ENCODE measurements around the gene RNASEH2C.
"Not testable (repeated sequence)": the region's sequence is repeated elsewhere in the genome, so short reads cannot be mapped to it uniquely, and the experiment has no call there.

RNASEH2C gene

DNA sequence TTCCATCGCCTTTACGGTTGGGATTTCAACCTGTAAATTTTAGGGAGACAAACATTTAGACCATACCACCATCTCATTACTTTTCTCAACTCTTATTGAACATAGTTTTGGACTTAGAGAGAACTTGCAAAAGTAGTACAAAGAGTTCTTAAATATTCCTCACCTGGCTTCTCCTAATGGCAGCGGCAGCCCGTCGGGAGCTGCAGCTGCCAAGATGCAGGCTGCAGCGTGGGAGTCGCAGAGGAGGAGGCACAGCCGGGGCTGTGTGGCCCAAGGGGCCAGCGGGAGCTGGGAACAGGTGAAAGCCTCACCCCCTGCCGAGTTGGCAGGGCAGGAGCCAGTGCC lies 23.1 kb upstream of the RNASEH2C start:
- Histone ChIP-seq H3K36me3 (ENCODE audit: control insufficient read depth in 5 of 5, insufficient read depth in 5 of 5, low read length in 5 of 5) (no peaks in the 10 kb centered on the region), H3K9me3 (ENCODE audit: control insufficient read depth in 5 of 5, low read length in 5 of 5) (no peaks in the 10 kb centered on the region), H3K27ac (ENCODE audit: low read depth, low read length) (no peak overlapping the region), H3K9ac (ENCODE audit: low read length in 5 of 5) (no peak overlapping the region), H3K4me1 (ENCODE audit: control insufficient read depth in 5 of 5, insufficient read depth in 5 of 5, low read length in 5 of 5) (peaks cover 0 to 5% (median 0%) of the 10 kb centered on the region in 5 donors), H3K4me3 (ENCODE audit: low read depth in 1 of 5, low read length in 5 of 5) (no peak overlapping the region), H3K27me3 (ENCODE audit: control insufficient read depth in 5 of 5, insufficient read depth in 4 of 5, low read length in 5 of 5) (peaks cover 0 to 8% (median 5%) of the 10 kb centered on the region in 5 donors)

DNA sequence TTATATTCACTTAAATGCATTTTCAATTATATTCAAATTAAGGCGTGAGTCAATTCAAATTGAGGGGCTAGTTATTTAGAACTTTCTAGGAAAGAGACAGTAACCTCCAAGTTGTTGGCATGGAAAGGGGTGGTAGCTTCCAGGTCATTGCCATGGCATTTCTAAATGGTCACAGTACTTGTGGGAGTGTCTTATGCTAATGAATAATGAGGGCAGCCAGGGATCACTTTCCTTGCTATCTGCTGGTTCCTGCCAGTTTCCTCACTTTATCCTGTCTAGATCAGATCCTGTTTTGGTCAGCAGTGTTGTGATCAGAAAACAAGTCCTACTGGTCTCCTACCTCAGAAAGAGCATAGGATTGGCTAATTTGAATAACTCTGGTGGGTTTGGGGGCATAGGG lies 21.8 kb upstream of the RNASEH2C start:
- H3K9ac ChIP-seq (ENCODE audit: low read length in 5 of 5): no peak overlapping the region
- no peaks in the 10 kb centered on the region for H3K36me3 ChIP-seq (ENCODE audit: control insufficient read depth in 5 of 5, insufficient read depth in 5 of 5, low read length in 5 of 5)
- peaks cover 0 to 5% (median 0%) of the 10 kb centered on the region in 5 donors for H3K4me1 ChIP-seq (ENCODE audit: control insufficient read depth in 5 of 5, insufficient read depth in 5 of 5, low read length in 5 of 5)
- no peak overlapping the region for H3K27ac ChIP-seq (ENCODE audit: low read depth, low read length)
- H3K27me3 ChIP-seq (ENCODE audit: control insufficient read depth in 5 of 5, insufficient read depth in 4 of 5, low read length in 5 of 5): peaks cover 0 to 13% (median 3%) of the 10 kb centered on the region in 5 donors
- no peaks in the 10 kb centered on the region for H3K9me3 ChIP-seq (ENCODE audit: control insufficient read depth in 5 of 5, low read length in 5 of 5)
- no peak overlapping the region for H3K4me3 ChIP-seq (ENCODE audit: low read depth in 1 of 5, low read length in 5 of 5)

DNA sequence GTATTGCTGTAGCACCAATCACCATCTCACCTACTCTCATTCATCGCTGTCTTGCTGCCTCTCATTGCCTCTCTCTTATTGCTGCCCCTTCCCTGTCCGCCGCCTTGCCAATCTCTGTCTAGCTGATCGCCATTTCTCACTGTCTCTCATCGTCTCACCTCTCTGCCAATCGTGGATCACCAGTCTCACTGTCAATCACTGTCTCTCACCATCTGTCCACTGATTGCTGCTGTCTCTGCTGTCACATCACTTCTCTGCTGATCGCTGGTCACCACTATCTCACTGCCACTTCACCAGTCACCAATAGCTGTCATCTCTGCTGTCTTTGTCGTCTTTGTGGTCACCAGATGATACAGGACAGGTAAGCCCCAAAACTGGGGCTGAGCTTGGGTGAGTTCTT lies 20.6 kb upstream of the RNASEH2C start:
- Histone ChIP-seq H3K27ac (ENCODE audit: low read depth, low read length) (no peak overlapping the region), H3K36me3 (ENCODE audit: control insufficient read depth in 5 of 5, insufficient read depth in 5 of 5, low read length in 5 of 5) (no peaks in the 10 kb centered on the region), H3K4me3 (ENCODE audit: low read depth in 1 of 5, low read length in 5 of 5) (no peak overlapping the region), H3K4me1 (ENCODE audit: control insufficient read depth in 5 of 5, insufficient read depth in 5 of 5, low read length in 5 of 5) (peaks cover 0 to 5% (median 0%) of the 10 kb centered on the region in 5 donors), H3K27me3 (ENCODE audit: control insufficient read depth in 5 of 5, insufficient read depth in 4 of 5, low read length in 5 of 5) (peaks cover 0 to 13% (median 3%) of the 10 kb centered on the region in 5 donors), H3K9ac (ENCODE audit: low read length in 5 of 5) (no peak overlapping the region), H3K9me3 (ENCODE audit: control insufficient read depth in 5 of 5, low read length in 5 of 5) (no peaks in the 10 kb centered on the region)

DNA sequence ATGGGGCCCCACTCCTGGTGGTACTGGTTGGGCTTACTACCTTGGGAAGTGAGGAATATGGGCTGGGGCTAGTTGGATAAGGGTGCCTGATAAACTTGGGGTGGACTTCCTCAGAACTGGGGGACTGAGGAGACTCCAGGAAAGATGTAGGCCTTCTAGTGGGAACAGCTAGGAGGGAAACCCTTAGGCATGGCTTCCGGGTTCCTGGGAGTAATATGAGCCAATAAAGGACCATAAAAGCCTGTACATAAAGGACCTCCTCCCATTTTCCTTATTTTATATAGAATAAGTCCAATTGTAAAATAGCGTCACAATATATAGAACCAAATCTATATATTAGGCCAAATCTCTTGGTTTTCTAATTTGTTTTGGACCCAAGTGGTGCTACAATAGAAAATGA lies 18.4 kb upstream of the RNASEH2C start:
- no peak overlapping the region for H3K9ac ChIP-seq (ENCODE audit: low read length in 5 of 5)
- H3K27ac ChIP-seq (ENCODE audit: low read depth, low read length): no peak overlapping the region
- H3K4me1 ChIP-seq (ENCODE audit: control insufficient read depth in 5 of 5, insufficient read depth in 5 of 5, low read length in 5 of 5): peaks cover 0 to under 1% (median 0%) of the 10 kb centered on the region in 5 donors
- peaks cover 0 to 13% (median 3%) of the 10 kb centered on the region in 5 donors for H3K27me3 ChIP-seq (ENCODE audit: control insufficient read depth in 5 of 5, insufficient read depth in 4 of 5, low read length in 5 of 5)
- no peak overlapping the region for H3K4me3 ChIP-seq (ENCODE audit: low read depth in 1 of 5, low read length in 5 of 5)
- H3K9me3 ChIP-seq (ENCODE audit: control insufficient read depth in 5 of 5, low read length in 5 of 5): no peaks in the 10 kb centered on the region
- H3K36me3 ChIP-seq (ENCODE audit: control insufficient read depth in 5 of 5, insufficient read depth in 5 of 5, low read length in 5 of 5): no peaks in the 10 kb centered on the region

DNA sequence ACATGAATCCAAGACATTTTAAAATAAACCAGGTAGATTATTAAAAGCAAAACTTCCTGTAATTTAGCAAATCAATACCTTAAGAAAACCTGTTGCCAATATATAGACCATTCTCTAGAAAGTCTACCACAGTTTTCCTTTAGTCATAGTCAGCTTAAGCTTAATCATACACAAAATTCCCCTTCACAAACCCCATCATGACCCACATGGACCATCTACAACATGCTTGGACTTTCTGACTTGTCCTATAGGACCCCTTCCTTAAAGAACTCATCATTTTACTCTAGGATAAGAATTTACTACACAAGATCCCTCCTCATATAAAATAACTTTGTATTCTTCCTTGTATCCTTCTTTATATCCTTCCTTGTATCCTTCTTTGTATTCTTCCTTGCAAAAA lies 16.2 kb upstream of the RNASEH2C start:
- Histone ChIP-seq H3K4me3 (ENCODE audit: low read depth in 1 of 5, low read length in 5 of 5) (no peak overlapping the region), H3K36me3 (ENCODE audit: control insufficient read depth in 5 of 5, insufficient read depth in 5 of 5, low read length in 5 of 5) (no peaks in the 10 kb centered on the region), H3K27ac (ENCODE audit: low read depth, low read length) (no peak overlapping the region), H3K9ac (ENCODE audit: low read length in 5 of 5) (no peak overlapping the region), H3K9me3 (ENCODE audit: control insufficient read depth in 5 of 5, low read length in 5 of 5) (no peaks in the 10 kb centered on the region), H3K4me1 (ENCODE audit: control insufficient read depth in 5 of 5, insufficient read depth in 5 of 5, low read length in 5 of 5) (no peaks in the 10 kb centered on the region), H3K27me3 (ENCODE audit: control insufficient read depth in 5 of 5, insufficient read depth in 4 of 5, low read length in 5 of 5) (peaks cover 0 to 13% (median 3%) of the 10 kb centered on the region in 5 donors)

DNA sequence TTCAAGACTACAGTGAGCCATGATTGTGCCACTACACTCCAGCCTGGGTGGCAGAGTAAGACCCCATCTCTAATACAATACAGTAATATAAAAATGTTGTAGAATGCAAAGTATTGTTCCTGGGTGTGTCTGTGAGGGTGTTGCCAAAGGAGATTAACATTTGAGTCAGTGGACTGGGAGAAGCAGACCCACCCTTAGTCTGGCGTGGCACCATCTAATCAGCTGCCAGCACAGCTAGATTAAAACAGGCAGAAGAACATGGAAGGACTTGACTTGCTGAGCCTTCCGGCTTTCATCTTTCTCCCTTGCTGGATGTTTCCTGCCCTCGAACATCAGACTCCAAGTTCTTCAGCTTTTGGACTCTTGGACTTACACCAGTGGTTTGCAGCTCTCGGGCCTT lies 14.5 kb upstream of the RNASEH2C start:
- not testable (repeated sequence) for H3K4me1 ChIP-seq (ENCODE audit: control insufficient read depth in 5 of 5, insufficient read depth in 5 of 5, low read length in 5 of 5); H3K27ac ChIP-seq (ENCODE audit: low read depth, low read length); H3K27me3 ChIP-seq (ENCODE audit: control insufficient read depth in 5 of 5, insufficient read depth in 4 of 5, low read length in 5 of 5); H3K9ac ChIP-seq (ENCODE audit: low read length in 5 of 5); H3K36me3 ChIP-seq (ENCODE audit: control insufficient read depth in 5 of 5, insufficient read depth in 5 of 5, low read length in 5 of 5); H3K4me3 ChIP-seq (ENCODE audit: low read depth in 1 of 5, low read length in 5 of 5); H3K9me3 ChIP-seq (ENCODE audit: control insufficient read depth in 5 of 5, low read length in 5 of 5)

DNA sequence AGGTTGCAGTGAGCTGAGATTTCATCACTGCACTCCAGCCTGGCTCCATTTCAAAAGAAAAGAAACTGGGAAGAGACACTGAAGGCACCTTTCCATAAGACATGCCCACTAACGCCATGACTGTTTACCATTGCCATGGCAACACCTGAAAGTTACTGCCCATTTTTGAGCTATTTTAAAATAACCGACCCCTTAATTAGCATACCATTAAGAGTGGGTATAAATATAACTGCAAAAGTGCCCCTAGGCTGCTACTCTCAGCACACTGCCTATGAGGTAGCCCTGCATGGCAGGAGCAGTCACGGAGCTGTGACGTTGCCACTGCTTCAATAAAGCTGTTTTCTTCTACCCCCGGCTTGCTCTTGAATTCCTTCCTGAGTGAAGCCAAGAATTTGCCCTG lies 9.9 kb upstream of the RNASEH2C start:
- H3K4me3 ChIP-seq (ENCODE audit: low read depth in 1 of 5, low read length in 5 of 5): no peak overlapping the region
- no peak overlapping the region for H3K9ac ChIP-seq (ENCODE audit: low read length in 5 of 5)
- no peaks in the 10 kb centered on the region for H3K4me1 ChIP-seq (ENCODE audit: control insufficient read depth in 5 of 5, insufficient read depth in 5 of 5, low read length in 5 of 5)
- no peak overlapping the region for H3K27ac ChIP-seq (ENCODE audit: low read depth, low read length)
- no peaks in the 10 kb centered on the region for H3K27me3 ChIP-seq (ENCODE audit: control insufficient read depth in 5 of 5, insufficient read depth in 4 of 5, low read length in 5 of 5)
- H3K9me3 ChIP-seq (ENCODE audit: control insufficient read depth in 5 of 5, low read length in 5 of 5): no peaks in the 10 kb centered on the region
- H3K36me3 ChIP-seq (ENCODE audit: control insufficient read depth in 5 of 5, insufficient read depth in 5 of 5, low read length in 5 of 5): no peaks in the 10 kb centered on the region

DNA sequence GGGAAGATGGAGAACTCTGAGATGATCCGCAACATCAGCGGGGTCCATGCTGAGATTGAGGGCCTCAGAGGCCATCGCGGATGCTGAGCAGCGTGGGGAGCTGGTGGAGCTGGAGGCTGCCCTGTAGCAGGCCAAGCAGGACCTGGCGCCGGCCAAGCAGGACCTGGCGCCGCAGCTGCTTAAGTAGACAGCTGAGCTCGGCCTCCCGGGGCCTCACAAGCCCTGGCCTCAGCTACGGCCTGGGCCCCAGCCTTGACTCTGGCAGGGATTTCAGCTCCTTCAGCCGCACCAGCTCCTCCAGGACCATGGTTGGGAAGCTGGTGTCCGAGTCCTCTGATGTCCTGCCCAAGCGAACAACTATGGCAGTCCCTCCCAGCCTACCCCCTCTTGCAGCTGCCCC lies 7.3 kb upstream of the RNASEH2C start:
- no peaks in the 10 kb centered on the region for H3K27me3 ChIP-seq (ENCODE audit: control insufficient read depth in 5 of 5, insufficient read depth in 4 of 5, low read length in 5 of 5)
- no peak overlapping the region for H3K9ac ChIP-seq (ENCODE audit: low read length in 5 of 5)
- H3K27ac ChIP-seq (ENCODE audit: low read depth, low read length): no peak overlapping the region
- H3K9me3 ChIP-seq (ENCODE audit: control insufficient read depth in 5 of 5, low read length in 5 of 5): no peaks in the 10 kb centered on the region
- no peak overlapping the region for H3K4me3 ChIP-seq (ENCODE audit: low read depth in 1 of 5, low read length in 5 of 5)
- H3K4me1 ChIP-seq (ENCODE audit: control insufficient read depth in 5 of 5, insufficient read depth in 5 of 5, low read length in 5 of 5): no peaks in the 10 kb centered on the region
- no peaks in the 10 kb centered on the region for H3K36me3 ChIP-seq (ENCODE audit: control insufficient read depth in 5 of 5, insufficient read depth in 5 of 5, low read length in 5 of 5)

DNA sequence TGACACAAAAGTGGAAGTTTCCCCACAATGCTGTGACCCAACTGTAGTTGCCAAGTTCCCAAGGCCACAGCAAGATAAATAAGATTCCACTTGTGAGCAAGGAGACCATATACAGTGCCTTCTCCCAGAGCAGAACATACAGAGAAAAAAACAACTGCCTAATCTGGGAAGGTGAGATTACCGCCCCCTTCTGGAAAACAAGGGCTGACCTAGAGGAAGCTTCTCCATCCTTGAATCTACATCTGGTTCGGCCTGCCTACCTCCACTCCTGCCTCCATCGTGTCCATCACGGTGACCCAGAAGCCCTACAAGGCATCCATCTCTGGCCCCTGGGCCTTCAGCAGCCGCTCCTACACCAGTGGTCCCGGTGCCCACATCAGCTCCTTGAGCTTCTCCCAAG lies 6.1 kb upstream of the RNASEH2C start:
- H3K4me1 ChIP-seq (ENCODE audit: control insufficient read depth in 5 of 5, insufficient read depth in 5 of 5, low read length in 5 of 5): no peaks in the 10 kb centered on the region
- H3K9ac ChIP-seq (ENCODE audit: low read length in 5 of 5): no peak overlapping the region
- H3K27ac ChIP-seq (ENCODE audit: low read depth, low read length): no peak overlapping the region
- no peak overlapping the region for H3K4me3 ChIP-seq (ENCODE audit: low read depth in 1 of 5, low read length in 5 of 5)
- H3K27me3 ChIP-seq (ENCODE audit: control insufficient read depth in 5 of 5, insufficient read depth in 4 of 5, low read length in 5 of 5): no peaks in the 10 kb centered on the region
- no peaks in the 10 kb centered on the region for H3K36me3 ChIP-seq (ENCODE audit: control insufficient read depth in 5 of 5, insufficient read depth in 5 of 5, low read length in 5 of 5)
- no peaks in the 10 kb centered on the region for H3K9me3 ChIP-seq (ENCODE audit: control insufficient read depth in 5 of 5, low read length in 5 of 5)

DNA sequence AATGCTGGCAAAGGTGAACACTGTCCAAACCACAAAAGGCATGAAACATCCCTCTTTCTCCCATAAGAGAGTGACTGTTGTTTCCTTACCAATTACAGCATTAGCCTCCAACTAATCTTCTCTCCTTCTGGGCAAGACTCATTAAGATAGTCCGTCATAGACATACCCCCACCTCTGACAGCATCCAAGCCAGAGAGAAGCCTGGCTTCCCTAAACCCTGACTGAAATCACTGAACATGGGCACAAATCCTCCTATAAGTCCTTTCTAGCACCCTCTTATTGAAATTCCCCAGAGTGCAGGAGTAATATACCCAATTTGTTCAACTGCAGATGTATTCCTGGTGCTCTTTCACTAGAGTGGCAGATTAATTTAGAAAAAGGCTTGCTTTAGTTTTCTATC lies 1.7 kb upstream of the RNASEH2C start:
- no peak overlapping the region for H3K4me3 ChIP-seq (ENCODE audit: low read depth in 1 of 5, low read length in 5 of 5)
- peaks cover 9 to 29% (median 18%) of the 10 kb centered on the region in 5 donors for H3K4me1 ChIP-seq (ENCODE audit: control insufficient read depth in 5 of 5, insufficient read depth in 5 of 5, low read length in 5 of 5)
- H3K27me3 ChIP-seq (ENCODE audit: control insufficient read depth in 5 of 5, insufficient read depth in 4 of 5, low read length in 5 of 5): no peaks in the 10 kb centered on the region
- H3K9me3 ChIP-seq (ENCODE audit: control insufficient read depth in 5 of 5, low read length in 5 of 5): no peaks in the 10 kb centered on the region
- H3K9ac ChIP-seq (ENCODE audit: low read length in 5 of 5): no peak overlapping the region
- peaks cover 0 to 23% (median 20%) of the 10 kb centered on the region in 5 donors for H3K36me3 ChIP-seq (ENCODE audit: control insufficient read depth in 5 of 5, insufficient read depth in 5 of 5, low read length in 5 of 5)
- H3K27ac ChIP-seq (ENCODE audit: low read depth, low read length): no peak overlapping the region

DNA sequence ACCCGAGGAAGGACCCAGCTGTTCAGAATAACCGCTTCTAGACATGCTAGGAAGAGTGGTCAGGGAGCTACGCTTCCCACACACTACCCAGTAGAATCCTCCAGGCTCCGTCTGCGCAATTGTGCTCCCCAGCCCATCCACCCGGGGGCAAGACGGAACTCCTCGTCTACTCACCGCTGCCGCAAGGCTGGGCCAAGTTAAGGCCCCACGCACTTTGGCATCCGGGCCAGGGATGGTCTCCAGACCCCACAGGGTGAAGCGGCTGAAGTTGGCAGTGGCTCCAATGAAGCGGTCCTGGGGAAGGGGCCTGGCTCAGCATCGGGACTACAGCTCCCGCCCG lies 757 bp downstream of the RNASEH2C start:
- no peaks in the 10 kb centered on the region for H3K27me3 ChIP-seq (ENCODE audit: control insufficient read depth in 5 of 5, insufficient read depth in 4 of 5, low read length in 5 of 5)

More for the DNA sequence above, 757 bp downstream of the RNASEH2C start:
- Histone ChIP-seq H3K36me3 (ENCODE audit: control insufficient read depth in 5 of 5, insufficient read depth in 5 of 5, low read length in 5 of 5) (peaks cover 0 to 47% (median 41%) of the 10 kb centered on the region in 5 donors), H3K4me1 (ENCODE audit: control insufficient read depth in 5 of 5, insufficient read depth in 5 of 5, low read length in 5 of 5) (peaks cover 9 to 29% (median 18%) of the 10 kb centered on the region in 5 donors), H3K9me3 (ENCODE audit: control insufficient read depth in 5 of 5, low read length in 5 of 5) (no peaks in the 10 kb centered on the region), H3K4me3 (ENCODE audit: low read depth in 1 of 5, low read length in 5 of 5) (peak overlapping the region; percentile 68 to 92 (median 83)), H3K27ac (ENCODE audit: low read depth, low read length) (peak overlapping the region; percentile 75), H3K9ac (ENCODE audit: low read length in 5 of 5) (peak overlapping the region; percentile 66 to 95 (median 87))
